ENCODE data around the gene CD200R1. TPM values are rescaled to one million over a fixed set of nuclear protein-coding genes. Genes with fewer than 3 reads are reported as not detected.

Gene CD200R1
- total RNA-seq (2014; rRNA removed), result not detected in 2 replicates
- not detected for polyA plus RNA-seq (2012)

GRCh38 chr3:112974894-112975293 is at the start of gene CD200R1:
TSS of gene CD200R1 (minus strand) at chr3:112975103. CDS start at chr3:112974857, 246 bp downstream.
- no peak for DNase-seq (ENCODE audit: low read depth)

DNA sequence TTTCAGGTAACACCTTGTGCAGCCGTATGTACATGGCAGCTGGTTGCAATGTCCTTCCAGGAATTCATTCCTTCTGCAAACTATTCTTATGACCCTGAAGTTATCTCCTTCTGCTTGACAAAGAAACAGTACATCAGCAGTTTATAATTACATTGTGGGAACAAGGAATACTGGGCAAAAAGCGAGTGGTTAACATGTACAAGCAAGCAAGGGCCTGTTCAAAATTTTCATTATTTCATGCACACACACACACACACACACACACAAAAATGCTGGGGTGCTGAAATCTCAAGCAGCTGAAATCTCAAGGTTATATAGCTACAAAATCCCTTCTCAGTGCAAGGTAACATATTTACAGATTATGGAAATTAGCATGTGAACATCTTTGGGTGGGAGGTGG is 46.6 kb upstream of the CD200R1 start:
- no peak for DNase-seq (ENCODE audit: low read depth)

GRCh38 chr3:113019182-113020137 is 44.6 kb upstream of the CD200R1 start:
- peak; percentile 93 for DNase-seq (ENCODE audit: low read depth)

DNA sequence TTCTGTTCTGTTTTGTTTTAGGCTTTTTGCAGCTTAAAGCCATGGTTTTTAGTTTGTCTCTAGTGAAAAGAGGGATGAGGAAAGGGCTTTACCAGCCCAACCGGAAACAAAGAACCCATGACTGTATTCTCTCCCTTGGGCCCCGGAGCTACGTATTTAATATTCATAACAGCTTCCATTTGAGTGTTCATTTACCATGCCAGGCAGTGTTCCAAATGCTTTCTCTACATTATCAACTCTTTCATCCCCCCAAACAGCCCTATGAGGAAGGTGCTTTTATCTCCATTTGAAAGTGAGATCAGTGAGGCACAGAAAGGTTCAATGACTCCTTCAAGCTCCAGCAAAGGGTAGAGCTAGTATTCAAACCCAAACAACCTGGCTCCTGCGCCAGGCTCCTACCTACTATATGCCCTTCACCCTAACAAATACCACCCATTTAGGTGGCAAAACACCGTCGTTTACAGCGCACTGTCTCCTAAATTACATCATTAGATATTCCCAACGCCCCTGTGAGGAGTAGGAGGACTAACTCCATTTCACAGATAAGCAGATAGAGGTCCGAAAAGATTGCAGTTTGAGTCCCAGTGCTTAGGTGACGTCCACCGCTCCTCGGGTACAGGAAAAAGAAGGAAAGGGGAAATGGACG is 43.8 kb upstream of the CD200R1 start:
- peak; percentile 24 for DNase-seq (ENCODE audit: low read depth)

DNA sequence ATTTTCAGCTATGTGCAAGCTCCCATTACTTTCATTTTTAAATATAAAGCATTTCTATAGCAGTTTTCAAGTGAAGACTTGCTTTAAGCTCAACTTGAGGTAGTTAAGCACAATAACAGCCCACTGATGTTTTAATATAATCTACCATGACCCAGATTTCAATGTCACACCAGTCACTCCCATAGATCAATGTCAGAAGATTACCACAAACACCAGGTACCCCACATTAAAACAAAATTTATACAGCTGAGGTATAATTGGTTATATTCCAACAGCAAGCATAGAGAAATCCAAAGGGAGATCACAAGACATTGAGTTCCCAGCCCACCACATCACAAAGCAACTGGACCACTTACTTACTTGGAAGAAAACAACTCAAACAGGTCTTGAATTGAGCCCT is 38.7 kb upstream of the CD200R1 start:
- DNase-seq (ENCODE audit: low read depth), result no peak

- DNase-seq (ENCODE audit: low read depth), result no peak
Observed at GRCh38 chr3:113008117-113008516, 33.2 kb upstream of the CD200R1 start.

DNA sequence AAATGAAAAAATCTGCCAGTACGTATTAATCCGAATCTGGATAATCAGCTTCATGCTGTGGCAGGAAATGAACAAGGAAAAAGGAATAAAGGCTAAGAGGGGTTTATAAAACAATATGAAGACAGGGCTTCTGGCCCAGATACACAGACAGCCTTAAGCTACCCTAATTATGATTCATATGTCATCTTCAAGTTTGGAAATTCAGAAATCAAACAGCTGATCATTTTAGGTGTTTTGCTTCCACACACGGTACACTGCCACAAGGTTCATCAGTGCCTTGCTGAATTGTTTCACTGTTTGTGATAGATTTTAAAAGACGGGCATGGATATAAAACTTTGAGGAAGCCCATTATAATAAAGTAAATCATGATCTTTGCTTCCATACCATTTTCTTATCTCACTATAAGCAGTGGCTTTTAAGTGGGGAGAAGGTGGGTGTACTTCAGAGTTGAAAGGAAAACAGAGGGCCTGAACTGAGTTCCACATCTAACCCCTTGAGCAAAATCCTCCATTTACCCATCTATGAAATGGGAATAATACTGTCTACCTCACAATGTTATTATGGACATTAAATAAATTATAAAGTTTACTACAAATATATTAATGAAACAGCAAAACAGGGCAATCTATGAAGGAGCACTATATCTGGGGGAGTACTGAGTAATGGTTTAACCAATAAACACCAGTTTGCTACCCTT is 31.6 kb upstream of the CD200R1 start:
- no peak for DNase-seq (ENCODE audit: low read depth)

- DNase-seq (ENCODE audit: low read depth), result no peak
Observed at GRCh38 chr3:113005611-113006010, 30.7 kb upstream of the CD200R1 start.

- DNase-seq (ENCODE audit: low read depth), result no peak
Observed at GRCh38 chr3:113002679-113003078, 27.8 kb upstream of the CD200R1 start.

DNA sequence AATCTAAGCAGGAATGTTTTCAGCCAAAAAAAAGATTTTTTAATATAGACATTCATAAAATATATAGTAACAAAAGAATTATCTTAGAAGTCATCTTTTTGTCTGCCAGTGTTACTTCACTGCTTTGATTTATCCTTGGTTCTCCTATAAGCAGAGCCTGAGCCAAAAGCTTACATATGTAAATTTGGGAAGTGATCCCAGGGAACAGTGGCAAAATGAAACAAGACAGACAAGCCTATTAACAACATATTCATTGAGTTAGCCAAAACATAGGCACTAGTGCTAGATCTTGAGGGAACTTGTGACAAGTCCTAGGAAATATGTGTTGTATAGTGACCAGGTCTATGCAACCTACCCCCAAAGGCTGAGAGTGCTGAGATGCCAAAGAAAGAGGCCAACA is 27.1 kb upstream of the CD200R1 start:
- no peak for DNase-seq (ENCODE audit: low read depth)

- DNase-seq (ENCODE audit: low read depth), result no peak
Observed at GRCh38 chr3:113000691-113001090, 25.8 kb upstream of the CD200R1 start.

- DNase-seq (ENCODE audit: low read depth), result no peak
Observed at GRCh38 chr3:112995800-112996199, 20.9 kb upstream of the CD200R1 start.

DNA sequence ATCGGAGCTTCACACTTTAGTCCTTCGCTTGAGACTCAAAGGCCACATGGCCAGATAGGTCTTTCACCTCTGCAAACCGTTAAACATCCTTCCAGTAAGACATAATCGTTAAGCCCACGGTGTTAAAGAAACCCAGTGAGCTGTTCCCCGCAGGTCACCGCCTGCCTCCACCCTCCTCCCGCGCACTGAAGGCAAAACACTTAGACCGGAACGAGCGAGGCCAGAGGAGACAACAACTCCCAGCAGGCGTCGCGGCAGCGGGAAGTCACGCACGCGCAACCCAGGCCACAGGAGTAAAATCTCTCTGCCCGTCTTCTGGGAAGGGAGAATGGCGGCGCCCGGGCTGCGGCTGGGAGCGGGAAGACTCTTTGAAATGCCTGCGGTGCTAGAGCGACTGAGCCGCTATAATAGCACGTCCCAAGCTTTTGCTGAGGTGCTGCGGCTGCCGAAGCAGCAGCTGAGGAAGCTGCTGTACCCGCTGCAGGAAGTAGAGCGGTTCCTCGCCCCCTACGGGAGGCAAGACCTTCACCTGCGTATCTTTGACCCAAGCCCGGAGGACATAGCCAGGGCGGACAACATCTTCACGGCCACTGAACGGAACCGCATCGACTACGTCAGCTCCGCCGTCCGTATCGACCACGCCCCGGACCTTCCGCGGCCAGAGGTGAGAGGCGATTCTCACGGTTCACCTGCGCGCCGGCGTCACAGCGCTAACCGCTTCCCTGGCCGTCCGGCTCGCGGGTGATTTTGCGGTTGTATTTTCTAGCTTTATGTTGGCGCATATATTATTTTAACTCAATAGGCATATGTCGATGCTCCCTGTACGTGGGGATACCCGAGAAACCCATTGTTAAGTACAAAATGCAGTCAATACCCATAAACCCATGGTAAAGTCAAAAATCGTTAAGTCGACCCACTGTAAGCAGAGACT is 16.0 kb upstream of the CD200R1 start, which contains the start of gene GTPBP8:
Gene GTPBP8 (plus strand): TSS at position 313 of the 931 bp plus-strand sequence. CDS start 16 bp downstream, at position 329.
- DNase-seq (ENCODE audit: low read depth), result peak; percentile 85

GRCh38 chr3:112987710-112988334 is 12.9 kb upstream of the CD200R1 start:
- DNase-seq (ENCODE audit: low read depth), result no peak

GRCh38 chr3:112984485-112984884 is 9.6 kb upstream of the CD200R1 start:
- peak; percentile 19 for DNase-seq (ENCODE audit: low read depth)

GRCh38 chr3:112982710-112983109 is 7.8 kb upstream of the CD200R1 start:
- no peak for DNase-seq (ENCODE audit: low read depth)

DNA sequence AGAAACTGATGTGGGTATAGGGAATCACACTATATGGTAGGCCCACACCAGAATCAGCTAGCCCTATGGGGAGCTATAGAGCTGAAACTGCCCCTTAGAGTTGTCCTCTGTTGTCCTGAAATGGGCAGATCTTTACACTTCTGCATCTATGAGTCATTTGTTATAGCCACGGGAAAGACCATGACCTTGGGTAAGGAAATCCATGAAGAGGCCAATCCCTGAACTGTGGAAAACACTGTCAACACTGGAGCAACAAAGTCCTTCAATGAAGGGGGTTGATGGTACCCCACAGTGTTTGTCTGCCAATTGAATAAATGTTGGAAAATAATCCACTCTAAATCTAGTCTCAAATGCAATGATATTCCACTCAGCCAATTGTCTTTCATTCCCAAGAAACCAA is 5.2 kb upstream of the CD200R1 start:
- DNase-seq (ENCODE audit: low read depth), result peak; percentile 25

DNA sequence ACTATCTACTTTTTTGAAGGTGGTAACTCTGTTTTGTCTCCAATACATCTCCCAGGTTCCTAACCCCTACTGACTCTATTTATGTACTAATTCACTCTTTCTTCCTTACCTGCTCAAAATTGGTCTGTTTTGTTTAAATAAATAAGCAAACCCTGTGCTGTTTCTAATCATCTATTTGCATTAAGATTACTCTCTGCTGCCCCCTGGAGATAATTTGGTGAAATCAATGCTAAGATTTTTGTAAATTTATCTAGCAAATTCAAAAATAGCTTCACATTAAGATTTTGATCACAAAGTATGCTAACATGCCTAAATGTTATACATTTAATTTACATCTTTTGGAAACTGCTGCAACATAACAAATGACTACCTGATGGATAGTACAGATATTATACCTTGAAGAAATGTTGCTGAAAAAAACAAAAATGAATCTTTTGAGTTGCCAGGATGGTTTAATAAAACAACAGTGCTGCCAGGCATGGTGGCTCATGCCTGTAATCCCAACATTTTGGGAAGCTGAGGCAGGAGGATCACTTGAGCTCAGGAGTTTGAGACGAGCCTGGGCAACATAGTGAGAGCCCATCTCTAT is 4.4 kb upstream of the CD200R1 start:
- DNase-seq (ENCODE audit: low read depth), result peak; percentile 32

DNA sequence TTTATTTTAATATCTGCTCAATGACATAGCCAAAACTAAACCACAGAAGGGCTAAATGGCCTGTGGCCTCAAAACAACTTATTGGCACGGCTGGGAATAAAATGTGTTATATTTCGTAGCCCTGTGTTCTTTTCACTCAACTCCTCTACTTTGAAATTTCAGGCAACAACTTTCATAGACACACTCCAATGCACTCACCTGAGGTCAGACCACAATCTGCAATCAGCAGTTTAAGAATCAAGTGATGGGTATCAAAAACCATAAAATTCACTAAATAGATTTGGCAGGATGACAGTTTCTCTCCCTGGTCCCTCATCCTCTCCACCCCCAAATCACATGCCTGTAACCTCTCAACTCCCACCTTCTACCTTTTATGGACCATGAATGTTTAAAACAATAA is 2.0 kb upstream of the CD200R1 start:
- DNase-seq (ENCODE audit: low read depth), result no peak

- DNase-seq (ENCODE audit: low read depth), result no peak
Observed at GRCh38 chr3:112976001-112976400, 1.1 kb upstream of the CD200R1 start.

Data from LHCN-M2 (cell line).